Suprapubic skin (tissue), 4 donors: Measurements from ENCODE around the gene CYFIP2.

Source experiments
- EP300 ChIP-seq: sonication (generic); formaldehyde crosslinking; IDR thresholded peaks from one replicate; pipeline ENCODE4 v1.6.1; 2017; ENCODE audit warnings: antibody characterized with exemption
- POLR2A ChIP-seq, 2 donors: fragments of 450-650 bp; IDR thresholded peaks; one replicate each; pipeline ENCODE4 v1.6.1; 2017; ENCODE audit warnings: antibody characterized with exemption in 2 of 2, mild to moderate bottlenecking in 2 of 2, moderate library complexity in 2 of 2
- POLR2AphosphoS5 ChIP-seq, 3 donors: sonication (generic); formaldehyde crosslinking; IDR thresholded peaks; one replicate each; pipeline ENCODE4 v1.6.1; 2017; ENCODE audit warnings: antibody characterized with exemption in 3 of 3
- TF ChIP-seq, protein P1 (sequence below), 2 donors: fragments of 200-600 bp in 1 of 2; fragments of 450-650 bp in 1 of 2; sonication (generic) in 1 of 2; IDR thresholded peaks; one replicate each; pipeline ENCODE4 v1.5.1; 2016 to 2019; ENCODE audit warnings: antibody characterized with exemption in 2 of 2, mild to moderate bottlenecking in 1 of 2, moderate library complexity in 1 of 2

GRCh38 chr5:157232706-157233105, 33.2 kb upstream of the CYFIP2 start:
- TF ChIP-seq POLR2A (IDR thresholded peaks at IDR 0.05) (no peak), POLR2AphosphoS5 (IDR thresholded peaks at IDR 0.05) (no peak), EP300 (no peak)
- TF ChIP-seq, protein P1, sequence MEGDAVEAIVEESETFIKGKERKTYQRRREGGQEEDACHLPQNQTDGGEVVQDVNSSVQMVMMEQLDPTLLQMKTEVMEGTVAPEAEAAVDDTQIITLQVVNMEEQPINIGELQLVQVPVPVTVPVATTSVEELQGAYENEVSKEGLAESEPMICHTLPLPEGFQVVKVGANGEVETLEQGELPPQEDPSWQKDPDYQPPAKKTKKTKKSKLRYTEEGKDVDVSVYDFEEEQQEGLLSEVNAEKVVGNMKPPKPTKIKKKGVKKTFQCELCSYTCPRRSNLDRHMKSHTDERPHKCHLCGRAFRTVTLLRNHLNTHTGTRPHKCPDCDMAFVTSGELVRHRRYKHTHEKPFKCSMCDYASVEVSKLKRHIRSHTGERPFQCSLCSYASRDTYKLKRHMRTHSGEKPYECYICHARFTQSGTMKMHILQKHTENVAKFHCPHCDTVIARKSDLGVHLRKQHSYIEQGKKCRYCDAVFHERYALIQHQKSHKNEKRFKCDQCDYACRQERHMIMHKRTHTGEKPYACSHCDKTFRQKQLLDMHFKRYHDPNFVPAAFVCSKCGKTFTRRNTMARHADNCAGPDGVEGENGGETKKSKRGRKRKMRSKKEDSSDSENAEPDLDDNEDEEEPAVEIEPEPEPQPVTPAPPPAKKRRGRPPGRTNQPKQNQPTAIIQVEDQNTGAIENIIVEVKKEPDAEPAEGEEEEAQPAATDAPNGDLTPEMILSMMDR (IDR thresholded peaks at IDR 0.05) = no peak
